GM08714 (cell line): ENCODE data around the gene METTL26.

Experiments used
- H3K4me3 ChIP-seq: fragments of 200-500 bp; sonication (Bioruptor generic); 2 replicates; pipeline ENCODE4 v1.5.1; 2014; ENCODE audit warnings: mild to moderate bottlenecking, low read length, inconsistent platforms
- ZNF274 ChIP-seq: IDR thresholded peaks from 2 replicates; pipeline ENCODE4 v1.6.1; 2012; ENCODE audit warnings: mild to moderate bottlenecking, low read depth, low read length

The METTL26 gene

DNA sequence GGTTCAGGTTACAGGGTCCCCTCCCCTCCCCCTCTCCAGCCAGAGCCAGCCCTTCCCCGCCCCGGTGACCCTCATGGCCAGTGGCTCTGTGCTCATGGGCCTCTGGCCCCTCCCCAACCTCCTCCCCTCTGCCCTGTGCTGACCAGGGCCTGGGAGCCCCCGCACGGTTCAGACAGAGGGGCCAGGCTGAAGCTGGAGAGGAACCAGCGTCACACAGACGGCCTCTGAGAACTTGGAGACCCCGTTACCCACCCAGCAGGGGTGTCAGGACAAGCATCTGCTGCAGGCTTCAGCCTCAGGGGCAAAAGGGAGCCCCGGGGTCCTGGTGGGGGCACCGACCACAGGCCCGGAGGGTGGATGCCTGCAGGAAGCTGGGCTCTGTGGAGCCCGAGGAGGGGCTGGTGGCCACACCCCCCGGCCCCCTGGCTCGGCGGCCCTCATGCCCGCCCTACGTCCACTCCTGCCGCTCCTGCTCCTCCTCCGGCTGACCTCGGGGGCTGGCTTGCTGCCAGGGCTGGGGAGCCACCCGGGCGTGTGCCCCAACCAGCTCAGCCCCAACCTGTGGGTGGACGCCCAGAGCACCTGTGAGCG lies 5.2 kb downstream of the METTL26 start, which contains the start of gene WFIKKN1:
Gene WFIKKN1 (plus strand): TSS at position 171 of the 591 bp plus-strand sequence. CDS start 269 bp downstream, at position 440.
- no peak within 1 kb of the TSS for H3K4me3 ChIP-seq
- TF ChIP-seq ZNF274 = no peak

GRCh38 chr16:630249-630814 lies 5.8 kb downstream of the METTL26 start:
- TF ChIP-seq ZNF274 = no peak

DNA sequence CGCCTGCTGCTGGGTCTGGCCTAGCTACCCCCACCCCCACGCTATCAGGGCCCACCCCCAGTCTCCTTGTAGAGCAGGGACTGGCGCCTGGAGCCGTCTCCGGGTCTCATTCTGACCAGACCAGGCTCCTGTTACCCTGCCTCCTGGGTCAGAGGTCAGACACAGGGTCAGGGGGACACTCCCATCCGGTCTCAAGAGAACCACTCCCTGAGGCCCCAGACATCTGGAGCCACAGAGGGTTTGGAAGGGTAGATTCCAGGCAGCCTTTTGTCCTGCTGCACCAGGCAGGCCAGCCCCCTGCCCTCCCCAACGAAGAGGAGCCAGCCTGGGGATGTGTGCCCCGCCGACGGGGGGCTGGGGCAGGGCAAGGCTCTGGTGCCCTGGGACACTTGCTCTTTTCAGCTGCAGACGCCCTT lies 6.3 kb downstream of the METTL26 start:
- no peak overlapping the region for H3K4me3 ChIP-seq
- no peak for TF ChIP-seq ZNF274

More at GRCh38 chr16:630249-630814, 5.8 kb downstream of the METTL26 start:
- no peak overlapping the region for H3K4me3 ChIP-seq

DNA sequence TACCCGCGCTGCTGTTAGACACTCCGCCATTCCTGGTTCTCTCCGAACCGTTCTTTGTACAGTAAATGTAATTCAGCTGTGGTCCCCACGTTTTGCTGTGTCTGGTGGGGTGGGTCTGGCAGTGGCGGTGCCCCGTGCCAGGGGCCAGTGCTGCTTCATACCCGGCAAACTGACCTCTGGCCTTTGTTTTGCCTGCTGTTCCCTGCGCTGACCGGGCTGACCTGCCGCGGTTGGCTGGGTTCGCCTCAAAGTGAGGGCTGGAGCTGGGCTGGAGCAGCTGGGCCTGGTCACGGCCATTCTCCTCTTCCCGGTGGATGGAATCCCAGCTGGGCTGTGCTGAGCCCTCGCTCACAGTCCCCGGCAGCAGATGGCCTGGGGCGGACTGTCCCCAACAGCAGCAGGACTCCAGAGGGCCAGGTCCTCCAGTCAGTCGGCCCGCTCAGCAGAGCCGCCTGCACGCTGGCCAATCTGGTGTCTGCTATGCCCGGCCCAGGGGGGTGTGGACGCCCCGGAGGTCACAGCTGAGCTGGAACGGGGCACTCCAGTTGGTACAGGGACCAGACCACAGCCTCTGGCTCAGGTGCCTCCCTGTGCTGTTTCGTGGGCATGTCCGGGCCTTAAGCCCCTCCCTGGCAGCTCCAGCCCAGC lies 6.8 kb downstream of the METTL26 start:
- no peak for TF ChIP-seq ZNF274
- no peak overlapping the region for H3K4me3 ChIP-seq

- no peak overlapping the region for H3K4me3 ChIP-seq
- no peak for TF ChIP-seq ZNF274
These were observed 7.6 kb downstream of the METTL26 start for GRCh38 chr16:628321-629061.

DNA sequence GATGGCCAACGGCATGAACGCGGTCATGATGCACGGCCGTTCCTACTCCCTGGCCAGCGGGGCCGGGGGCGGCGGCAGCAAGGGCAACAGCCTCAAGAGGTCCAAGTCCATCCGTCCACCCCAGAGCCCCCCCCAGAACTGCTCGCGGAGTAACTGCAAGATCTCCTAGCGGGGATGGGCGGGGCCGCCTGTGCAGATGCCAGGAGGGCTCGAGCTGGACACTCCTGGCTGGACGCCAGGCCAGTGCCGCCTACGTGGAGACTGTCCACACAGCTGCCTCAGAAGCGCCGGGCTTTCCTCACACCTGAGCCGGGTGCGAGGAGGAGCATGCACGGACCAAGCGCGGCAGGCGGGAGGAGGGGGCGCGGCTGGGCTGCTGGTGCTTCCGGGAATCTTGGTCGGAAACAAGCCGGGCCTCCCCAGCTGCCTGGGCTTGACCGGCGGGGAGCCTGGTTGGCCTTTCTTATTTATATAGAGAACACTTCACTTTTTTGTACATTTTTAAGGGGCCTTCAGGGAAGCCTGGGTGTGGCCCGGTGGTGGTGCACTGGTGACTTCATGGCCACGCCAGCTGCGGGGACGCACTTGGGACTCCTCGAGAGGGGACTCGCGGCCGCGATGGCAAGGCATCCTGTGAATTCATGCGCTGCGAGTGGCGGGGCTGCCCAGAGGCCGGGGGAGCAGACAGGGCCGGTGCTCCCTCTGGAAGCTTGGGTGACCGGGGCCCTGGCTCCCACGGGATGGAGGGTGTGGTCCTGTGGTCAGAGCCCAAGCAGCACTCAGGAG lies 8.5 kb downstream of the METTL26 start:
- H3K4me3 ChIP-seq = no peak overlapping the region
- no peak for TF ChIP-seq ZNF274

DNA sequence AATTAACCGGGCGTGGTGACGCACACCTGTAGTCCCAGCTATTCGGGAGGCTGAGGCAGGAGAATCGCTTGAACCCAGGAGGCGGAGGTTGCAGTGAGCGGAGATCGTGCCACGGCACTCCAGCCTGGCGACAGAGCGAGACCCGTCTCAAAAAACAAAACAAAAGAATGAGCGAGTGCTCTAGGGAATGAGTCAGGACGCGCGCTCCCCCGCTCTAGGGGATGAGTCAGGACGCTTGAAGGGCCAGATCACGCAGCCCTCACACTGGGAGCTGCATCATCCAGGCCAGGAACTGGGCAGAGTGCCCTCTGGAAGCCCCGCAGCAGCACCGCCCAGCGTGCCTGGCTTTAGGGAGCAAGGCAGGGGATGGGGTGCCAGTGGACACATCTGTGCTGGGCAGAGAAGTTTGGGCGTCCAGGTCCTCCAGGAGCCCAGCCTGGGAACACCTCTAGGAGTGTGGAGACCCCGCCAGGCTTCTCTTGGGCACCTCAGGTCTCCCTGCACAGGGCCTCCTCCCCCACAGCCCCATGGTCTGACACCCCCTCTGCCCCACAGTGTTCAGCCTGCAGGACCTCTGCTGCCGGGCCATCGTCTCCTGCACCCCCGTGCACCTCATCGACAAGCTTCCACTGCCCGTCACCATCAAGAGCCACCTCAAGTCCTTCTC lies 9.2 kb downstream of the METTL26 start:
- TF ChIP-seq ZNF274 = no peak
- H3K4me3 ChIP-seq = no peak overlapping the region

DNA sequence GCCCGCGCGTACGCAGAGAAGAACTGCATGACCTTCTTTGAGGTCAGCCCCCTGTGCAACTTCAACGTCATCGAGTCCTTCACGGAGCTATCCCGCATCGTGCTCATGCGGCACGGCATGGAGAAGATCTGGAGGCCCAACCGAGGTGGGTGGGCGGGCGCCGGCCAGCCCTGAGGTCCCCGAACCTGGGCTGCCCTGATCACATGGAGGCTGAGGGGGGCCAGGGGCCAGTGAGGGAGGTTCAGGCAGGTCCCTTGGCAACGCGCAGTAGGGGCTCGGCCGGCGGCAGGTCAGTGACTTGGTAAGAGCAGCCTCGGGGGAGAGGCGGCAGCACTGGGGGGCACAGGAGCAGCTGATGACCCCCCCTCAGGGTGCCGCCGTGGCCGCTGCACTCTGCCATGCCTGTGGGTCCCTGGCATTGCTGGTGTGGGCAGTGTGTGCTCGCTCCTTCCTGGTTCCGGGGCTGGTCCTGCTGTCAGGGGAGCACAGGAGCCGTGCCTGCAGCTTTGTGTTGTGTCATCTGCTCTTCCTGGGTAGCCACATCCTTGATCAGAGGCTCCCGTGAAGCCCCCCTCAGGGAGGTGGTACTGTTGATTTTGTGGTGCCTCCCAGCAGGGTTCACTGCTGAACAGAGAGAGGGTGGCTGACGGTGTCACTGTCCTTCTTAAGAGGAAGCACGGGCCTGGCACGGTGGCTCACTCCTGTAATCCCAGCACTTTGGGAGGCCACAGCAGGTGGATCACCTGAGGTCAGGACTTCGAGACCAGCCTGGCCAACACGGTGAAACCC lies 9.9 kb downstream of the METTL26 start:
- no peak for TF ChIP-seq ZNF274

GRCh38 chr16:625117-625976 lies 10.8 kb downstream of the METTL26 start:
- no peak for TF ChIP-seq ZNF274

More for the DNA sequence above, 9.9 kb downstream of the METTL26 start:
- no peak overlapping the region for H3K4me3 ChIP-seq

DNA sequence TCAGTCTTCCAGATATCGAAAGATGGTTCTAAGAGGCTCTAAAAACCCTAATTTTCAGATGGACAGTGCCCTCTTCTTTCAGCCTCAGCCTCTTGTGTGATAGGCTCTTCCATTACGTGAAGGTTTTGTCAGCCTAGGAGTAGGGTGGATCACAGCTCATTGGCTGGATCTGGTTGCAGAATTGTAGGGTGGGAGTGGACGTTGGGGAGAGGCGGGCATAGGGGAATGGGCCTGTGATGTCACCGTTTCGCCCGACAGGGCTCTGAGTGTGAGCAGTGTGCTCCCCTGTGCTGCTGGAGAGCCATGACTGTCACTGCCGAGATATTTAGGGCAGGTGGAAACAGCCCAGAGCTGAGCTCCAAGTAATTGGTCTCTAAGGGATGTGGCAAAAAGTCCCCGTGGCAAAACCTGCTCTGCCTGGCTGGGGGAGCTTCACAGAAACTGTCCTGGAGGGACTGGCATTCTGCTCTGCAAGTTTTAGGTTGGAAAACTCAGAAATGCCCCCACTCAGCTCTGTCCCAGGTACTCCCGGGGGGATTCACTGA lies 11.5 kb downstream of the METTL26 start:
- TF ChIP-seq ZNF274 = no peak
- H3K4me3 ChIP-seq = no peak overlapping the region

More at GRCh38 chr16:625117-625976, 10.8 kb downstream of the METTL26 start:
- H3K4me3 ChIP-seq = no peak overlapping the region

DNA sequence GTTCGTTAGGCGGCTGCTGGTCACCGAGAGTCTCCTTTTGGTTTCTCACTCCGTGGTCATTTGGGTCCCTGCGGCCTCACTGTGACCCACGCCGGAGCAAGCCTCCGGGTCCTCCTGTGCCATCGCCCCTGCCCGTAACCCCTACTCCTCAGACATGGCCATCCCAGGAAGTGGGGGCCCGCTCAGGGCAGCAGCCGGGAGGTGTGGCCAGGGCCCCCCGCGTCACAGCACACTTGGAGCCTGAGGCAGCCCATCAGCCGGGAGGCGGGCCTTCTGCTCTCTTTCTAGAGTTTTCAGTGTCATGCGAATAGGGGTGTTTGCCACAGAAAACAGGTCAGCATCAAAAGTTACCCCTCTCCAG lies 13.2 kb downstream of the METTL26 start:
- TF ChIP-seq ZNF274 = no peak

More for the DNA sequence above, 13.2 kb downstream of the METTL26 start:
- no peak overlapping the region for H3K4me3 ChIP-seq
